Measurements from ENCODE around the gene ABCC2. TPM values are rescaled to one million over a fixed set of nuclear protein-coding genes. Genes with fewer than 3 reads are reported as not detected.
A peak's percentile ranks its signal among the peaks of the same experiment; 100 is the strongest.
"Not testable (repeated sequence)": the region's sequence is repeated elsewhere in the genome, so short reads cannot be mapped to it uniquely, and the experiment has no call there.

Gene ABCC2
- total RNA-seq, 2 donors from 2014 or later = 2.1 to 3.3 TPM

DNA sequence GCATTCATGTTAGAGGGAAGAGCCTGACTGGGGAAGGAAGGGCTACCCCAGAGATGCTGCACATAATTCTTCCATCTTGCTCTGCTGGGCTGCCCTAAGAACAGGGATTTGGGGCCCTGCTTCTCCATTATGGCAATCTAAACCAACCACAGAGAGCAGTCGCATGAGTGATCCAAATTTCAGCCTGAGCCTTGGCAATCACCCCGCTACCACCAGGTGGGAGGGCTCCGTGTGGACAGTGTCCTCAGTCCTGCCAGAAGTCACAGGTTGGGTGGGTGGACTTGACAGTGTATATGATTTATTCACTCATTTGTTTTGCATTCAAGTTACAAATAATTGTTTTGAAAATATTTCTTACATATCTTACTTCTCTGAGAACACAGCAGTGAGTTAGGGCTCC is 22.0 kb downstream of the ABCC2 start:
- intact Hi-C loops (cut with DNase I) = no loop called here
- DNase-seq (ENCODE audit: low spot score) = no peak

- DNase-seq (ENCODE audit: low spot score) = no peak
- intact Hi-C loops (cut with DNase I) = no loop called here
Measured at GRCh38 chr10:99805190-99805589, 22.8 kb downstream of the ABCC2 start.

DNA sequence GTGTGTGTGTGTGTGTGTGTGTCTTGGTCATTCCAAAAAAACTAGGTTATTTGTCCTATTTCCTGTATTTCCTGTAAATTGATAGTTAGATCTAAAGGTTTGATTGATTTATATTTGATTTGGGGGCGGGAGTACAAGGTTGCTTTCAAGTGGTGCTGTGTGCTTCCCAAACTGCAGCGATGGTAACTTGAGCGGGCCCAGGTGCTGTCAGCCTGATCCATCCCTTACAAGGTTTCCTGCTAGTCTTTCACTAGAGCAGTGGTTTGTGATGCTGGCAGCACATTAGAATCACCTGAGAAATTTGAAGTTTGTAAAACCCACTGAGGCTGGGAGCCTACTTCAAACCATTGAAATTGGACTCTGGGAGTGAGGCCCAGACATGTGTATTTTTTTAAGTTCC is 23.7 kb downstream of the ABCC2 start:
- intact Hi-C loops (cut with DNase I) = no loop called here
- no peak for DNase-seq (ENCODE audit: low spot score)

DNA sequence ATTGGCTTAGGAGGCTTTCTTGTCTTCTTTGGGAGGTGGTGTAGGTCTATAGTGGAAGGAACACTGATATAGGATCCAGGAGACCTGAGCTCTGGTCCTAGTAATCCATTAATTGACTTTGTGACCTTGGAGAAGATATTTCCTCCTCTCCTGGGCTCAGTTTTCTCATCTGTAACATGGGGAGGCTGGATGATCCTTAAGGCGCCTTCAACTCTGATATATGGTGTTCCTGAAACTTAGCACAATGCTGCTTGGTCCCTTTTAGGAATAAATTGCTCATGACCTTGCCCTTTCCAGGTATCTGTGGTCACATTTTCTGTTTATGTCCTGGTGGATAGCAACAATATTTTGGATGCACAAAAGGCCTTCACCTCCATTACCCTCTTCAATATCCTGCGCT is 25.3 kb downstream of the ABCC2 start:
- intact Hi-C loops (cut with DNase I) = no loop called here
- no peak for DNase-seq (ENCODE audit: low spot score)

- no peak for DNase-seq (ENCODE audit: low spot score)
- intact Hi-C loops (cut with DNase I) = no loop called here
Measured at GRCh38 chr10:99808270-99808669, 25.8 kb downstream of the ABCC2 start.

- DNase-seq (ENCODE audit: low spot score) = no peak
- intact Hi-C loops (cut with DNase I) = no loop called here
Measured at GRCh38 chr10:99809481-99809880, 27.0 kb downstream of the ABCC2 start.

DNA sequence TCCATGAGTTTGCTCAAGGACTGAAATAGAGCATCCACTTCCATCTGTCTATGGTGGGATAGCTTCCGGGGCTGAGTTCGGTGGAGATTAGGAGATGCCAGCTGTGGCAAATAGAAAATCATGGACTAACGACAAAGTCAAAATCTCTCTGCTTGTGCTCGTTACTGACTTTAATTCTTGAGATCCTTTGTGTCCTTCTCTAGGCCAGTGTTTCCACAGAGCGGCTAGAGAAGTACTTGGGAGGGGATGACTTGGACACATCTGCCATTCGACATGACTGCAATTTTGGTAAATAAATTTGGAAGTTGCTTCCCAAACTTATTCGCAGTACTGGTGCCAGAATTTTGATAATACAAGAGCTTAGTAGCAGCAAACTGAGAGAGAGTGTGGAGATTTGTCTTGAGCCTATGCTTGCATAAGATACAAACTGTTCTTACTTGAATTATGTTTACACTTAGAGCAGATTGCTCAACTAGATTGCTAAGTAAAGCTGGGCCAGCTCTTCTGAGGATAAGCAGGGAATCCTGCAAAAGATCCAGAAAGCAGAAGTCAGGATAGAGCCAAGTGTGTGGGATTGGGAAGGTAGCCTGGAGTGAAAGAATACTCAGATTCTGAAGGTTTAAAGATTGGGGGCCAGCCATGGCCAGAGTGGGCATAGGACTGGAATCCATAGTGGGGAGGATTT is 27.6 kb downstream of the ABCC2 start:
- no peak for DNase-seq (ENCODE audit: low spot score)
- intact Hi-C loops (cut with DNase I) = no loop called here

GRCh38 chr10:99812177-99812576 is 29.7 kb downstream of the ABCC2 start:
- intact Hi-C loops (cut with DNase I) = no loop called here
- no peak for DNase-seq (ENCODE audit: low spot score)

DNA sequence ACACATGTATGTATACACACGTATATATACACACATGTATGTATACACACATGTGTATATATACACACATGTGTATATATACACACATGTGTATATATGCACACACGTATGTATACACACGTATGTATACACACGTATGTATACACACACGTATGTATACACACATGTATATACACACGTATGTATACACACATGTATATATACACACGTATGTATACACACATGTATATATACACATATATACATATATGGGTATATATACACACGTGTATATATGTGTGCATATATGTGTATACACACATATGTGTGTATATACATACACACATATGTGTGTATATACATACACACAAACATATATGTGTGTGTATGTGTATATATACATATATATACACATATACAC is 31.7 kb downstream of the ABCC2 start:
- intact Hi-C loops (cut with DNase I) = no loop called here
- DNase-seq (ENCODE audit: low spot score) = no peak

DNA sequence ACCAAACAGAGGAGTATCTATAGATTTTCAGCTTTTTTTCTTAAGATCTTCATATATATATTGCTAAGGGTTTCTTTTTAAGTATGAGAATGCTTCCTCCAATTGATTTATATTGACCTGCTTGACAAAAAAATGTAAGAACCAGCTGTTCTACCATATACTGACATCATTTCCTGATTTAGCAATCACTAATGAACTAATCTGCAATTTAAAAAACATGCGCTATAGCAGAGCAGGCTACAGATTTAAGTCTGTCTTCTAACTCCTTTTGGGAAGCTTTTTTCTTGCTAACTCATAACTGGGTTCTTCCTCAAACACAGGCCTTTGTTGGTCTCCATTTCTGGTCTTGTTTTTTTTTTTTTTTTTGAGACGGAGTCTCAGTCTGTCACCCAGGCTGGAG is 33.2 kb downstream of the ABCC2 start:
- intact Hi-C loops (cut with DNase I) = no loop called here
- DNase-seq (ENCODE audit: low spot score) = no peak

DNA sequence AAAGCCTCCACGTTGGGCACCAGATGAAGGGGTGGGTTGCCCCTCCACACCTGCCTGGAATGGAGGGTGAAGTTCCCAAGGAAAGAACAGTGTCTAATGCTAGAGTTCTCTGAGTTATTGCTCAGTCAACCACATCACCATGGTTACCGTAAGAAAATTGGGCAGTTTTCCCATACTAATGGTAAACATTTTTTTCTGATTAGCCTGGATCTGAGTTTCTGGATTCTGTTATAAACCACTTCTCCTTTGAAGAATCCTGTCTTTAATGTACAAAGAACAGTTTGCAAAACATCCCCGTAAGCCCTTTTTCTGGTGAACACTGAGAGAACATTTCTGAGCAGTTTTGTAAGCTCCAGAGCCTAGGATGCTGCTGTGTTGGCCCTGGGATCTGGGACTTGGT is 45.5 kb downstream of the ABCC2 start:
- intact Hi-C loops (cut with DNase I) = no loop called here

DNA sequence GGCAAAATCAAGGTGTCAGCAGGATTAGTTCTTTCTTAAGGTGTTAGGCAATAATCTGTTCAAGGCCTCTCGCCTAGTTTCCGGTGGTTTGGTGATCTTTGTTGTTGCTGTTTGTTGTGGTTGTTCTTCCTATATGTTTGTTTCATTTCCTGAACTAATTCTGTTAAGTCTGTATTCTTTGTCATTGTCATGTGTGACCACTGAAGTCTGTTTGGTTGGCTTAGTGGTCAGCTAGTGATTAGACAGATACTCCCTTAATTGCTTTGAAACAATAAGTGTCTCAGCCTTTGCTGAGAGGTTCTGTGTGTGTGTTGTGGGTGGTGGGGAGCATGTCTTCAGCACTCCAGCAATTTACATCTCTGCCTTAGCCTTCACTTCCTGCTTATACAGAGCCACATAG is 46.0 kb downstream of the ABCC2 start:
- intact Hi-C loops (cut with DNase I) = no loop called here
- no peak for DNase-seq (ENCODE audit: low spot score)

More for the DNA sequence above, 45.5 kb downstream of the ABCC2 start:
- no peak for DNase-seq (ENCODE audit: low spot score)

DNA sequence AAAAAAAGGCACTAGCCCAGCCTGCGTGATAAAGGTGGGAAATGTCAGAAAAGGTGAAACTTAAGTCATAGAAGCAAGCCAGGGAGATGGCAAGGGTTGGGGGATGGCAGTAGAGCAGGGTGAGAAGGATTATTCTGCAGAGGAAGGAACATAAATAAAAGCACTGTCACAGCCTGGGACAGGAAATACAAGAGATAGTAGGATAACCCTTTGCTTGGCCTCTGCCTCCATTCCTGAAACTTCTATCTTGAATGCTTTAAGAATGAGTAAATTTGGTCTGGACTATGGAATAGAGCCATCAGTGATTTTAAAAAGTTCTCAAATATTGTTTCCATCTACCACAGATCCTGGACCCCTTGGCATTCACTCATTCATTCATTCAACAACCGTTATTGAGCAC is 50.0 kb downstream of the ABCC2 start:
- DNase-seq (ENCODE audit: low spot score) = no peak
- intact Hi-C loops (cut with DNase I) = no loop called here

DNA sequence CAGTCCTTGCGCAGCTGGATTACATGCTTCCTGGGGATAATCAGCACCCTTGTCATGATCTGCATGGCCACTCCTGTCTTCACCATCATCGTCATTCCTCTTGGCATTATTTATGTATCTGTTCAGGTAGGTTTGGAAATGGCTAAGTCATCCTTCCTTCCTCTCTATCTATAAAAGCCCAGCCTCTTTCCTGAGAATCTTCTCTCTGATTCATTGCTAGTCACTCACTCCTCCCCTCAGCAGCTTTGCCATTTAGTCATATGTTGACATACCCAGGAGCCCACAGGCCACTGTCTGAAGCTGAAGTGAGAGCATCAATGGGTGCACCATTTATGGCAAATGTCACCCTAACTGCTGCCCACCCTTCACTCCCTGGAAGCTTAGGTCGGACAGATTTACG is 52.0 kb downstream of the ABCC2 start:
- DNase-seq (ENCODE audit: low spot score) = no peak
- intact Hi-C loops (cut with DNase I) = no loop called here

DNA sequence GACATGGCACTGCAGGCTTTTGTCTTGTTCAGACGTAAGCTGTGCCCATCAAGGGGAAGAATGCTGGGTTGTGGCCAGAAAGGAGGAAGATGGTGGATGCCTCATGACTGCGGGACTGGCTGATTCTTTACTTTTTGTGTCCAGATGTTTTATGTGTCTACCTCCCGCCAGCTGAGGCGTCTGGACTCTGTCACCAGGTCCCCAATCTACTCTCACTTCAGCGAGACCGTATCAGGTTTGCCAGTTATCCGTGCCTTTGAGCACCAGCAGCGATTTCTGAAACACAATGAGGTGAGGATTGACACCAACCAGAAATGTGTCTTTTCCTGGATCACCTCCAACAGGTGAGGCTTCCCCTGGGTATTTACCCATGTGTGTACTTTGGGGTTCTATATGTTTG is 53.5 kb downstream of the ABCC2 start:
- intact Hi-C loops (cut with DNase I) = no loop called here
- no peak for DNase-seq (ENCODE audit: low spot score)

DNA sequence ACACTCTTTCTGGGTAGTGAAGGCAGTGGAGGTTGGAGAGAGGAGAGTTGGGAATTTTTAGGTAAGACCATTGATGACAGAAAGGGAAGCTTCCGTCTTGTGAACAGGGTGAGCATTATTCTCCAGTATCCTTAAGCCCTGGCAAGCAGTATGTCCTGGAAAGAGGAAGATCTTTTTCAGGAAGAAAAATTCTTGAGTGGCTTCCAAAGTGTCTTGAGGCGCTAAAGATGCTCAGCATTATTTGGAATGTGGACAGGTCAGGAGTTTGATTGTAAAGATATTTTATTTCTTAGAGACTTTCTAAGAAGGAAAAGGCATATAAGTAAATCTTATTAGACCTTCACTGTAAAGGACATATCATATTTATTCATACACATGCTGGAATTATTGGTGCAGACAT is 54.3 kb downstream of the ABCC2 start:
- no peak for DNase-seq (ENCODE audit: low spot score)
- intact Hi-C loops (cut with DNase I) = no loop called here

GRCh38 chr10:99840859-99841258 is 58.4 kb downstream of the ABCC2 start:
- intact Hi-C loops (cut with DNase I); DNase-seq (ENCODE audit: low spot score): not testable (repeated sequence)

GRCh38 chr10:99841746-99842145 is 59.3 kb downstream of the ABCC2 start:
- no peak for DNase-seq (ENCODE audit: low spot score)
- intact Hi-C loops (cut with DNase I) = no loop called here

DNA sequence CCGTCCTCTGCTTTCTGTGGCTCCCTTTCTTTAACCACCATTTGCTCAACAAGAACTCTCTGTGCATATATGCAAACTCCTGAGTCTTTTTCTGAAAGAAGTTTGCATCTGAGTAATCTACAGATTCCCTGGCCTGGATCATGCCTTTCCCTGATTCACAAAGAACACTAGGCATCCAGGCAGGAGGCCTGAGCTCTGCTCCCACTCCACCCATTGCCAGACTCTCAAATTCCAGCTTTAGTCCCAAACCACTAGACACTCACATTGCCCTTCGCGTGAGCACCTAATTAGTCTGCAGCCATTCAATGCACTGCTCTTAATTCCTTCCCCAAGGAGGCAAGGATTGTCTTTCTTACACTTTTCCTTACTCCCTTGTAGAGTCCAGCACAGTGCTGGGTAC is 60.9 kb downstream of the ABCC2 start:
- intact Hi-C loops (cut with DNase I) = no loop called here
- DNase-seq (ENCODE audit: low spot score) = no peak

DNA sequence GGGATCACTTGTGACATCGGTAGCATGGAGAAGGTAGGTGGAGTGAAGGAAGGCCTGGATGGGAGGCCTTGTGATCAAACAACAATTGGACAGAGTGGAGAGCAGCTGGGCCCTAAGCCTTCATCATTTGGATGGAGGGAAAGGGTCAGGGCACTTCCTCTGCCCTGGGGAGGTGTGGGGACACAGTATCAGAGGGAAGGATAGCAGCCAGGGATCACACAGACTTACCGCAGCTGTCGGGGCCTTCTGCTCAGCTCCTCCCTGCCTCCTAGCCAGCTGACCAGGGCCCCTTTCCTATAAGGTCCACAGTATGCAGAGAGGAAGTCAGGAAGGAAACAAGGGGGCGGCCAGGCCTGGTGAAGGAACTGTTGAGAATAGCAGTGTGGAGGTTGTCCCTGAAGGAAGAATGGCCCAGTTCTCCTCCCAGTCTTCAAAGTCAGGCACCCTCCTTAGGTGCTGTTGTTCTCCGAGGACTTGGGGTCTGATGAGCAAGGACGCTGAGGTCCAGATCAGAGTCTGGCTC is 62.1 kb downstream of the ABCC2 start:
- no peak for DNase-seq (ENCODE audit: low spot score)
- intact Hi-C loops (cut with DNase I) = loop anchor here in 1 of 2 donors (2.0 kb wide), 1 partner anchor 200 kb away; no protein-coding TSS in a partner anchor

DNA sequence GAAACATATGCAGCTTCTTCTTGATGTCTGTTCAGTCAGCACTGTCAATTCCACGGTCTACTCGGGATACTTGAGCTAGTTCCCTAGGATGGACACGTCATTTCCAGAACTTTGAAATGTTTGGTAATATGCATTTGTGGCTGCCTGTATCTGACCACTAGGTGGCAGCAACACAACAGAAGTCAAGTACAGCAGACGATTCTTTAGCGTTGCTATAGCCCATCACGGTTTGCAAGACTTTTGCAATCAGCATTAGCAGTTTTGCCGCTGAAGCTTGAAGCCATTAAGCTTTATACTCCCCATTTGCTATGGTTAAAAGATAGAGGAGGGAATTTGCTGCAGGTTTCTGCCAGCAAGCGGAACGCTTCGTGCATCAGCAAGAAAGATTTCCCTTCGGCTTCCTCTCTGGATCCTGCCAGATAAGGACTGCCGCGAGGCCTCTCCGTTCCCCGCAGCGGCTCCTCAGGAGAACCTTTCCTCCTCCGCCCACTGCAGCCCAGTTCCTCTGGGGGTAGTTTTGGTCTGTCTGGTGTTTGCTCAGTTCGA is 63.5 kb downstream of the ABCC2 start:
- peak; percentile 82 for DNase-seq (ENCODE audit: low spot score)
- intact Hi-C loops (cut with DNase I) = loop anchor here (2.0 to 5.0 kb wide), 3 partner anchors 161 to 201 kb away; partner anchors contain the start of gene DNMBP (in 1 of the 2)
